Left lung (tissue), 10 donors: ENCODE results near the gene RSPO4. TPM values are rescaled to one million over a fixed set of nuclear protein-coding genes. Genes with fewer than 3 reads are reported as not detected.
"Not testable (repeated sequence)": the region's sequence is repeated elsewhere in the genome, so short reads cannot be mapped to it uniquely, and the experiment has no call there.

Source experiments
- ATAC-seq: fragments of 200-7000 bp; cut with Tn5 transposase; one replicate; pipeline ENCODE4 v1.9.1; 2020; ENCODE audit warnings: moderate library complexity
- DNase-seq, 4 donors: peaks; one replicate each; pipeline ENCODE4 v3.0.0-alpha.2; 2013 to 2020
- H3K27ac ChIP-seq, 2 donors: fragments of 200-600 bp; sonication (generic) in 1 of 2; one replicate each; pipeline versions ENCODE4 v1.5.0 to v1.8.0; 2020 to 2021
- H3K27me3 ChIP-seq, 2 donors: fragments of 200-600 bp; sonication (generic) in 1 of 2; one replicate each; pipeline versions ENCODE4 v1.5.0 to v1.8.0; 2020 to 2021
- H3K36me3 ChIP-seq, 2 donors: fragments of 200-600 bp; sonication (generic) in 1 of 2; one replicate each; pipeline versions ENCODE4 v1.5.0 to v1.8.0; 2020 to 2021
- H3K4me1 ChIP-seq, 2 donors: fragments of 200-600 bp; one replicate each; pipeline ENCODE4 v1.8.0; 2021
- H3K4me3 ChIP-seq, 2 donors: fragments of 200-600 bp; sonication (generic) in 1 of 2; one replicate each; pipeline versions ENCODE4 v1.5.0 to v1.8.0; 2020 to 2021; ENCODE audit warnings: mild to moderate bottlenecking in 1 of 2
- H3K9me3 ChIP-seq, 2 donors: fragments of 200-600 bp; sonication (generic) in 1 of 2; one replicate each; pipeline versions ENCODE4 v1.5.0 to v1.8.0; 2020 to 2021
- CTCF ChIP-seq, 2 donors: fragments of 200-600 bp; sonication (generic) in 1 of 2; IDR thresholded peaks; one replicate each; pipeline versions ENCODE4 v1.5.0 to v1.8.0; 2021; ENCODE audit warnings: antibody characterized with exemption in 2 of 2
- intact Hi-C, 2 donors: fragments of 100-400 bp; cut with DNase I; formaldehyde crosslinking; loops; one replicate each; pipeline versions ENCODE4 v1.11.2 to v1.14.2; 2022
- polyA plus RNA-seq, 6 donors: library from polyadenylated mRNA; unstranded; fragments of 120-200 nt; gene quantifications; one replicate each; pipeline ENCODE4 v1.2.1, GENCODE V29; 2013; ENCODE audit not compliant: insufficient read length in 6 of 6
- total RNA-seq, 2 donors: library from RNA; stranded (reverse); fragmentation: NEBNext Ultra II Directional; extraction: Animal tissue kit (Norgen Biotek cat#: 25700); gene quantifications; one replicate each; pipeline ENCODE4 v1.2.1, GENCODE V29; 2021
- donor health status: DM: no; HTN: yes; CAD: no.
- donor health status: DM: no; HTN: no; CAD: no.

The RSPO4 gene
- total and polyA plus RNA-seq, 8 donors = 2.2 to 6.1 (median 3.4) TPM

DNA sequence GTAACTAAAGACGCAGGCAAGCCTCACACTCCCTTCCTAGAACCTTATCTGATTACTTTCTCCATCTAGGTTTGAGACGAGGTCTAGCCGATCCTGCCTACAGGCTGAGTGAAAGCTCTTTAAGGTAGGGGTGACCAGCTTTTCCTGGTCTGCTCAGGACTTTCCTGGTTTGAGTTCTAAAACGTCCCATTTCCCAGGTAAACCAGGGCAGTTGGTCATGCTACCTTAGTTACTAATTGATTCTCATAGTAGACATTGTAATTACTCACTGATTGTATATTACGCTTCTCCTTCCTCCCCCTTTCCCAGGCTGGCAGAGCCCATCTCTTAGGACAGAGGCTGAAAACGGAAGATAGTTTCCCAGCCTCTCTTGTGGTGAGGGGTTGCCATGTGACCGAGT is 27.9 kb upstream of the RSPO4 start:
- no peak overlapping the region for H3K4me3 ChIP-seq
- DNase-seq = no peak
- TF ChIP-seq CTCF (IDR thresholded peaks at IDR 0.05) = no peak
- H3K9me3 ChIP-seq = no peaks in the 10 kb centered on the region
- no peak overlapping the region for H3K27ac ChIP-seq
- H3K36me3 ChIP-seq = no peaks in the 10 kb centered on the region
- no peak for ATAC-seq
- H3K27me3 ChIP-seq = peaks cover 0 to 6% of the 10 kb centered on the region in 2 donors
- intact Hi-C loops = no loop called here
- no peaks in the 10 kb centered on the region for H3K4me1 ChIP-seq

DNA sequence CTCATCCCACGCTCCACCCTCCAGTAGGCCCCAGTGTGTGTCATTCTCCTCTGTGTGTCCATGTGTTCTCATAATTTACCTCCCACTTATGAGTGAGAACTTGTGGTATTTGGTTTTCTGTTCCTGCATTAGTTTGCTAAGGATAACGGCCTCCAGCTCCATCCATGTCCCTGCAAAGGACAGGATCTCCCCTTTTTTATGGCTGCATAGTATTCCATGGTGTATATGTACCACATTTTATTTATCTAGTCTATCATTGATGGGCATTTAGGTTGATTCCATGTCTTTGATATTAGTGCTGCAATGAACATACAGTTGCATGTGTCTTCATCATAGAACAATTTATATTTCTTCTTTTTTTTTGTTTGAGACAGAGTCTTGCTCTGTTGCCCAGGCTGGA is 24.1 kb upstream of the RSPO4 start:
- H3K27me3 ChIP-seq, H3K36me3 ChIP-seq, H3K4me1 ChIP-seq, ATAC-seq, H3K27ac ChIP-seq, intact Hi-C loops, H3K9me3 ChIP-seq, DNase-seq, H3K4me3 ChIP-seq: not testable (repeated sequence)

GRCh38 chr20:1022871-1023270 is 20.8 kb upstream of the RSPO4 start:
- no peak for ATAC-seq

GRCh38 chr20:1020614-1021013 is 18.5 kb upstream of the RSPO4 start:
- no peak for TF ChIP-seq CTCF (IDR thresholded peaks at IDR 0.05)
- DNase-seq (no peak), ATAC-seq (no peak)
- no peaks in the 10 kb centered on the region for H3K4me1 ChIP-seq
- H3K4me3 ChIP-seq = no peak overlapping the region
- H3K9me3 ChIP-seq = no peaks in the 10 kb centered on the region
- no peaks in the 10 kb centered on the region for H3K27me3 ChIP-seq
- intact Hi-C loops = no loop called here
- no peak overlapping the region for H3K27ac ChIP-seq
- no peaks in the 10 kb centered on the region for H3K36me3 ChIP-seq

More at GRCh38 chr20:1022871-1023270, 20.8 kb upstream of the RSPO4 start:
- no peaks in the 10 kb centered on the region for H3K36me3 ChIP-seq
- no peaks in the 10 kb centered on the region for H3K27me3 ChIP-seq
- no peak for DNase-seq
- H3K9me3 ChIP-seq = no peaks in the 10 kb centered on the region
- no peak overlapping the region for H3K4me3 ChIP-seq
- no peak for TF ChIP-seq CTCF (IDR thresholded peaks at IDR 0.05)
- intact Hi-C loops = no loop called here
- H3K4me1 ChIP-seq = no peaks in the 10 kb centered on the region
- H3K27ac ChIP-seq = no peak overlapping the region

- no peak for TF ChIP-seq CTCF (IDR thresholded peaks at IDR 0.05)
- no peaks in the 10 kb centered on the region for H3K27me3 ChIP-seq
- no peaks in the 10 kb centered on the region for H3K36me3 ChIP-seq
- no peak overlapping the region for H3K27ac ChIP-seq
- no peak for ATAC-seq
- no peak overlapping the region for H3K4me3 ChIP-seq
- no peak for DNase-seq
- H3K9me3 ChIP-seq = no peaks in the 10 kb centered on the region
- no peaks in the 10 kb centered on the region for H3K4me1 ChIP-seq
- intact Hi-C loops = no loop called here
Measured at GRCh38 chr20:1019344-1019743, 17.2 kb upstream of the RSPO4 start.

- no peaks in the 10 kb centered on the region for H3K27me3 ChIP-seq
- no peaks in the 10 kb centered on the region for H3K9me3 ChIP-seq
- H3K4me1 ChIP-seq = no peaks in the 10 kb centered on the region
- H3K4me3 ChIP-seq = no peak overlapping the region
- no peak overlapping the region for H3K27ac ChIP-seq
- H3K36me3 ChIP-seq = no peaks in the 10 kb centered on the region
- TF ChIP-seq CTCF (IDR thresholded peaks at IDR 0.05) = no peak
- intact Hi-C loops = no loop called here
- ATAC-seq (no peak), DNase-seq (no peak)
Measured at GRCh38 chr20:1017677-1018076, 15.6 kb upstream of the RSPO4 start.
